Activated T-cell treated with anti-CD3 and anti-CD28 coated beads for 48 hours (primary cell): Measurements from ENCODE around the gene E2F4.

Source experiments
- DNase-seq: peaks from one replicate; pipeline ENCODE4 v3.0.0-alpha.2; 2020; ENCODE audit warnings: low read depth

Gene E2F4

DNA sequence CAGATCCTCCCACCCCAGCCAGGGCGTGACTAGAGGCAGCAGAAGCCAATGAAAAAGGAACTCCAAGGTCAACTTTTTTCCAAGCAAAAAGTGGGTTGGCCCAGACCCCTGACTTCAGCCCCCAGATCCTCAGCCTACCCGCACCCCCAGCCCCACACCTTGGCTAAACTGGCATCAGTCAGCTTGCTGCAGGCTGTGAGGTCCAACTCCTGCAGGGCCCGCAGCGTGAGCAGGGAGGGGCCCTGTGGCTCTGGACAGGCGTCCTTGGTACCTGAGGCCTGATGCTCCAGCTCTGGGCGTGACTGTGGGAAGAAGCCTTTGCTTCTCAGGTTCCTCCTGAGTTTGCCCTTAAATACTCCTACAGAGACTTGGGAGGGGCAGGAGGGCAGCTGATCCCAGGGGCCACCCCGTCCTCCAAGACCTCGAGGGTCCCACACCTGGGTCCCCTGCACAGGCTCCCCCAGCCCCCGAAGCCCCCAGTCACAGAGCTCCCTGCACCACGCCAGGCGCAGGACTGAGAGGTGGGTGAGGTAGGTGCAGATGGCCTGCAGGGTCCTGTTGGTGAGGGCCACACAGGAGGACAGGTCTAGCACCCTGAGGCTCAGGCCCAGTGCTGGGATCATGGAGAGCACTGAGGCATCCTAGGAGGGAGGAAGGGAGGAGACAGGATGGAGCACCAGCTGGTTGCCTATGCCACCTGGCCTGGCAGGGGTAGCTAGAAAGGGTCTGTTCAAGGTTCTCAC lies 16.4 kb downstream of the E2F4 start:
- no peak for DNase-seq

DNA sequence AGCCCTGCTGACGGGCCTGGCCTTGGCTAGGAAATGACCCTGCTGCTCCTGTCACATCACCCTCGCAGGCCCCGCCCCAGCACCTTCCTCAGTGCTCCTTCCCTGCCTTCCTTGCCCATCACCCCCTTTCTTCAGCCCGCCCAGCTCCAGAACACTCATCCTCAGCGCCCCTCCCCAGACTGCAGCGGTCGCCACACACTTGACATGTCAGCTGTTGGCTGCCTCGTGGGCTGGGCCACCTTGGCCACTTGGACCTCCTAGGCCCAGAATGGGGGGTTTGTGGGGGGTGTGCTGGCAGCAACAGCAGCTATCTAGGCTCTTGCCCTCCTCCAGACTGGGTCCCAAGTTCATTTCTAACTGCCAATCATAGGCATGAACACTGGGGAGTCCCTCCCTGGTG lies 17.6 kb downstream of the E2F4 start:
- DNase-seq = no peak

DNA sequence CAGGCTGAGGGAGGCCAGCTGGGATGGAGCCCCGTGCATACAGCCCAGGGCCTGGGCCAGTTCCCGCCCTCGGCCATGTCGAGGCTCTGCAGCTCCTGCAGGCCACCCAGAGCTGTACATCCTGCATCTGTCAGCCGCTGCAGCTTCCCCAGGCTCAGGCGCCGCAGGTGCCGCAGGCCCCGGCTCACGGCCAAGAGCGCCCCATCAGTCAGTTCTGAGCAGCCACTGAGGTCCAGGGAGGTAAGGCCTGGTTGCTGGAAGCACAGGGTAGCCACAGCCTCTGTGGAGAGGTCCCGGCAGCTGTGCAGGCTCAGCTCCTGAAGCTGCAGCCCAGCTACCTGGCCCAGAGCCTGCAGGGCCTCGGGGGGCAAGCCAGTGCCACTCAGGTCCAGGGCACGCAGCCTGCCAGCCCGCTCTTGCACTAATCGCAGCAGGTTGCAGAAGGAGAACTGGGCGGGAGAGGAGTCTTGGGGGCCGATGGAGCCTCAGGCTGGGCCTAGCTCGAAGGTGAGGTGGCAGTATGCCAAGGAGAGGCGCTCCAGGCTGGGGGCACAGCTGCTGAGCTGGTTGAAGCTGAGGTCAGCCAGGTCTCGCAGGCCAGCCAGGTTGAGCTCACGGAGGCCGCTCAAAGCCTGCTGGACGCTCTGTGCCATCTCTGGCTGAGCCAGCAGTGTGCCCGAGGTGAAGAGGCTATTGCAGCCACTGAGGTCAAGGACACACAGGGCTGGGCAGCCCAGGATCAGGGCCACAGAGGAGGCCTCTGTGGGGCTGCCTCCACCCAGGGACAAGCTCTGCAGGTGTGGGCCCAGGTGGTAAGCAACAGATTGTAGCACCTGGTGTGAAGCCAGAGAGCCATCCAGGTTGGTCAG lies 18.3 kb downstream of the E2F4 start:
- DNase-seq = no peak

DNA sequence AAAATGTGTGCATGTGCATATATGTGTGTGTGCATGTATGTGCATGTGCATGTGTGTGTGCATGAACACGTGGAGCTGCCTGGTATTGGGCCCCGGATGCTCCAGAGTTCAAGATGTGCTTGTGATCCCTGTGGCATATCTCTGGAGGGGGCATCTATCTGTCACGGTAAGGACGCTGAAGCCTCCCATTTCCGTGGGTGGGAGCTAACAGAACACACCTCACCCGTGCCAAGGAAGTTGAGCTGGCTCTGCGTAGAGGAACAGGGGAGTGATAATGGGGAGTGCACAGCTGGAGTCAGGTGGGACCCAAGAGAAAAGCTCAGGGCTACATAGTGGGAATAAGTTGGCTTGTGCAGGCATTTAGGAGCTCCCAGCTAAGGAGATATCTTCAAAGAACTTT lies 19.7 kb downstream of the E2F4 start:
- DNase-seq = no peak

DNA sequence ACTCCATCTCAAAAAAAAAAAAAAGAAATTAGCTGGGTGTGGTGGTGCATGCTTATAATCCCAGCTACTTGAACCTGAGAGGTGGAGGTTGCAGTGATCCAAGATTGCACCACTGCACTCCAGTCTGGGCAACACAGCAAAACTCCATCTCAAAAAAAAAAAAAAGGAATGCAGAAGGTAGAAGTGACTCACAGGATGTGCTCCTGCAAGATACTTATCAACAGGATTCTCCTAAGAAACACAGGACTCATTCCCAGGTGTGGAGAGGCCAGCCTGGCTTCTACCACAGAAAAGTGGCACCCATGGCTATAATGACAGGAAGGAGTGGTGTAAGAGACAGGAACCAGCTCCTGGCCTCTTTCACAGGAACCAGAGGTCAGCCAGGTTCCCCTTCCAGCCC lies 20.8 kb downstream of the E2F4 start:
- no peak for DNase-seq

DNA sequence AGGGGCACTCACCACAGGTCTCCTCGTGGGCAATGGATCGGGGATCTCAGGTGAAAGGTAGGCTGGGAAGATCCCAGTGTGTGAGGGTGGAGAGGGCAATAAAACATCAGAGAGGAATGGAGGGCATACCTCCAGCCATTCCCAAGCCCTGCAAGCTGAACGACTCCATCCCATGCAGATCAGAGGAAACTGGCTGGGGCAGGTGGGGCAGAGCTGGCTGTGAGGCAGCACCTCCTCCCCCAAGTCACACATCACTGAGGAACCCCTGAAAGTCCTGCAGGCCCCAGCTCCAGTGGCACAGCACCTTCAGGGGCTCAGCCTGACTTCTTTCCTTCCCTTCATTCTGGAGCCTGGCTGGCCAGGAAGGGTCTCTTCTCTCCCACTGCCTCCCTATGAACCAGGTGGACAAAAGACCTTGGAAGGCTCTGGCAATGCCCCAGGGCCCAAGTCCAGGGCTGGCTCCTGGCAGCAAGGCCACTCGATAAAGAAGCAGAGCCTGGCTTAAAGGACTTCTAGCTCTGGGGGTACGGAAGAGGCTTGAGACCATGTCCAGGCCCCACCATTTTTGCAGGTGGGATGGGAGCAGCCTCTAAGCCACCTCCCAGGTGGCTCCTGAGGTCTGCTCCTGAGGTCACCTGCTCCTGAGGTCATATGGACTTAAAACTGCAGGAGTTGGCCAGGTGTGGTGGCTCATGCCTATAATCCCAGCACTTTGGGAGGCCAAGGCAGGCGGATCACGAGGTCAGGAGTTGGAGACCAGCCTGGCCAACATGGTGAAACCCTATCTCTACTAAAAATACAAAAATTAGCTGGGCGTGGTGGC lies 21.5 kb downstream of the E2F4 start:
- no peak for DNase-seq

DNA sequence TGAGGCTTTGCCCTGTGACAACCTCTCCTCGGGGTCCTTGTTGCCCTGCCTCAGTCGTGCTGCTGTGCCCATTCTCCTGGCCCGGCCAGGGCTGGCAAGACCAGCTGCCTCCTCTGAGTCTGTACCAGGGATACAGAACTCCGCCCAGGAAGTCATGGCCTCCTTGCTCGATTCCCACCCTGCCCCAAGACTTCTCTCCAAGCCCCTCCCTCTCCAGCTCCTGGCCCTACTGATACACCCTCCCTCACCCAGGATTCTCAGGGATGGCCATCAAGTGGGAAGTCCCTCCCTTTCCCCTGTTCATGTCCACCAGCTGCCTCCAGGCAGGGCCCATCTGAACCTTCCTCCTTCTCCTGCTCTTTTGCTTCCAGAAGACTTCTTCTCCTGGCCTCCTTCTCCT lies 23.8 kb downstream of the E2F4 start:
- no peak for DNase-seq

DNA sequence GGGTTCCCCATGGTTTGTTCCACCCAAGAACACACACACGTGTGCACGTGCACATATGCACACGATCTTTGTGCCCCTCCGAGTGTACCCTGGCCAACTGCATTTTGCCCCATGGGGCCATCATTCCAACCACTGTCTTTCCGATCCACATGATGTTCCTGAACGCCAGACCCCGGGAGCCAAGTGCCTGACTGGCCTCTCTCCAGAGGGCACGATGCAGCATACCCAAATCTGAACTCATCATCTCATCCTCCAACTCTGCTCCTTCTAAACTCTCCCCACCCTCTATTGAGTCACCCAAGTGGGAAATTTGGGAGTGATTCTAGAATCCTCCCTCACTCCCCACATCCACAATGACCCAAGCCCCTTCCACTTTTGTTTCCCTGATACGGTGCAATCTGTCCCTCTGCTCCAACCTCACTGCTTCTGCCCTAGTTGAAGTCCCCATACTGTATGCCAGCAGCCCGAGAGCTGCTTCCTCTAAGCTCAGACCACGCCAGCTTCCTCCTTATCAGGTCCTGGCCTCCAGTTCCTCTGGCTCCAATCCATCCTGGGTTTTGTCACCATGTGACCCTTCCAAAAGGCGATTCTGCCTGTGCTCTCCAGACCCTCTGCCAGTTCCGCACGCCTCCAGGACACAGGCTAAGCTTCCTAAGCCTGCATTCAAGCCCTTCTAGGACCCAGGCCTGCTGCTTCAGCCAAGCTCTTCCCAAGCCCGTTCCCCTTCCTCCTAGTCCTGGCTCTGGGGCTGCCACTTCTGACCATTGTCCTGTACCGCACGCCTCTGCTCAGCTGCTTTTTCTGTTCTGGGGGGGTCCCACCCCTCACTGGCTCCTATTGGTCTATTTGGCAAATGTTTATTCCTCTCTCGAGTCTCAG lies 24.9 kb downstream of the E2F4 start:
- DNase-seq = no peak

DNA sequence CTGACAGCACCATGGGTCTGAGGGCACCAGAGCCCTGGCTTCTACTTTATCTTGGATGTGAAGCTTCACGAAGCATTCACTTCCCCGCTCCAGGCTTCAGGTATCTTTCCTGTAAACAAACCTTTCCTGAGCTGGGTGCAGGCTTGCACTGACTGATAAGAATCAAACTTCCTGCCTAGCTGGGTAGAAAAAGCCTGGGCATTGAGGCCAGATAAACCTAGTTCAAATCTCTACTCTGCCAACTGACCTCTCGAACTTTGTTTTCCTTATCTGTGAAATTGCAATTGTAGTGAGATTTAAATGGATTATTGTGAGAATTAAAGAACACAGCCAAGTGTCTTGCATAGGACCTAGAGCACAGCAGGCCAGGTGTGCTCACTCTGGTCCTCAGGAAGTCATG lies 32.0 kb downstream of the E2F4 start:
- DNase-seq = no peak

DNA sequence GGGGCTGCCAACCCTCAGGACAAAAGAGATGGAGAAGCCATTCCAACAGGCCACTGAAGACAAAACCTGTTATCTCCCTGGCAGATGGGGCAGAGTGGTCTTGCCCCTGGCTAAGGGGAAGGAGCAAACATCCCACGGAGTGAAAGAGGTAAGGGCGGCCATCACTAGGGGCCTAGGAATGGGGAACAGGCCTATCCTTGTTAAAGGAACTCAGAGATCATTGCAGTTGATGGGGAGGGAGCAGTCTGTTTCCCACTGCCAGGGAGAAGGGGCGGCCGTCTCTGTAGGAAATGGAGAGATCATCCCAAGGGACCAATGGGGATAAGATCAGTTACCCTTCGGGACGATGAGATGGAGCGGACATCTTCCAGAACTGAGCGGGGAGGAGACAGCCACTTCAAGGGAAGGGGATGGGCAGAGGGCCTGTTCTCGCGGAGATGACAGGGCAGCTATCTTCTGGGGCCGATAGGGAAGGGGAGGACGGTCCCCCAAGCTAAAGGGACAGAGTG lies 34.4 kb downstream of the E2F4 start:
- DNase-seq = no peak

DNA sequence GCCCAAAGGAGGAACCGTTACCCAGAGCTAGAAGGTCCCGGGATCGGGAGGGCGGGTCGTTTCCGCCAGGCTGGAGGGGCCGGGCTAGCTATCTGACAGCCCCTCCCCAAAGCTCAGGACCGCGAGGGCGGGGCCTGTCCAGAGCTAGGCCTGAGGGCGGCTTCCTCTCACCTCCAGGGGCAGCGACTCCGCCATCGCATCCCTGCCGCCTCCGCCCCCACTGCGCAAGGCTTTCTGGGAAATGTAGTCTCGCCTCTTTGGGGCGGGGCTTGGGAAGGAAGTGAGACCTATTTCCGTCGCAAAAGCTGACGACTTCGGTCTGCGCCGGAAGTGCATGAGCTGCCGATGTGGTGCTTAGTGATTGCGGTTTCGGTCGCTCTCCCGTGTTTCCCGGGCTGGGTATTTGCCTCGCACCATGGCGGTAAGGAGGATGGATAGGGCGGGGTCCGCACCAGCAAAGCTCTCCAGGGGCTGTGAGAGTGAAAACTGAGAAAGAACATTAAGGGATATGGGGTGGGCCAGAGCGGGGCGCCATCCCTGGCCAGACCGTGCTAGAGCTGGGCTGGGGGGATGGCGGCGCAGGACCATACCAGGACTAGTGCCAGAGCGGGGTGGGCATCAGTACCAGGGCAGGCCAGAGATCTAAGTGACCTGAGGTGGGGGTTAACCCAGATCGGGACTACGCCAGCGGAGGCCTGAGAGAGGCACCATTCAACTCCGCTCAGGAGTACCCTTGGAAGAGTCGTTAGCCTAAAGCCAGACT lies 35.0 kb downstream of the E2F4 start, which contains the start of gene TMEM208:
TSS of gene TMEM208 (plus strand) at position 327 of the 763 bp plus-strand sequence. CDS start at position 416, 89 bp downstream.
- DNase-seq = peak; percentile 98

DNA sequence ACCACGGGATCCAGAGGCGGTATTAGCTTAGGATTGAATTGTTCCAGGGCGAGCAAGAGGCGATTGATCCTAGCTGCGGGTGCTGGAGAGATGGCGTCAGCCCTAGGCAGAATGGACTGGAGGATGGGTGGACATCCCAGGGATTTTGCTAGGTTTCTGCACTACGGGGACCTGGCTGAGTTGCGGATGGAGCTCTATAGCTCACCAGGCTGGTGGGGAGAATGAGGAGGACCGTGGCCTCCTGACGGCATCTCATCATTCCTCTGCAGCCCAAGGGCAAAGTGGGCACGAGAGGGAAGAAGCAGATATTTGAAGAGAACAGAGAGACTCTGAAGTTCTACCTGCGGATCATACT lies 35.6 kb downstream of the E2F4 start:
- DNase-seq = no peak

DNA sequence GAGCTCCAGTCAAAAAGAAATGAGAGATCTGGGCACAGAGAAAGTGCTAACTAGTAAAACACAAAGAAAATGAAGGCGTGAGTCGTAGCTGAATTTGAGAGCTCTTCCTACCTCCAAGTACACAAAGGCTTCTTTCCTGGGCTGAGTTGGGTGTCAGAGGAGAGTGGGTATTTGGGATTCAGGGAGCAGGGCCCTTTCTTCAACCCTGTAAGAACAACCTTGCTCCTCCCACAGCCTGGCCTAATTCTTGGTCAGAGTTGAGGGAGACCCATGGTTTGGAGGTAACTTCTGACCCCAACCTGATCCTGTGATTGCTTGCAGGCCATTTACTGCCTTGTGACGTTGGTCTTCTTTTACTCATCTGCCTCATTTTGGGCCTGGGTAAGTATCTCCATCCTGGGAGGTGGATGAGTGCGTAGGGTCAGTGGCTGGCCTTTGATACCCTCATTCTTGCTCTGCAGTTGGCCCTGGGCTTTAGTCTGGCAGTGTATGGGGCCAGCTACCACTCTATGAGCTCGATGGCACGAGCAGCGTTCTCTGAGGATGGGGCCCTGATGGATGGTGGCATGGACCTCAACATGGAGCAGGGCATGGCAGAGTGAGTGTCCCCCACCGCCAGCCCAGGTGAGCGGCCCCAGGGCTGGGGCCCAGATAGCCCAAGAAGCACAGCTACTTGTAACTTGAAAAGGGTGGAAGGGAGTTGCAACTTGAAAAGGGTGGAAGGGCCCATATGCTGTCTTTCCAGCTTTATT lies 36.3 kb downstream of the E2F4 start:
- DNase-seq = no peak

DNA sequence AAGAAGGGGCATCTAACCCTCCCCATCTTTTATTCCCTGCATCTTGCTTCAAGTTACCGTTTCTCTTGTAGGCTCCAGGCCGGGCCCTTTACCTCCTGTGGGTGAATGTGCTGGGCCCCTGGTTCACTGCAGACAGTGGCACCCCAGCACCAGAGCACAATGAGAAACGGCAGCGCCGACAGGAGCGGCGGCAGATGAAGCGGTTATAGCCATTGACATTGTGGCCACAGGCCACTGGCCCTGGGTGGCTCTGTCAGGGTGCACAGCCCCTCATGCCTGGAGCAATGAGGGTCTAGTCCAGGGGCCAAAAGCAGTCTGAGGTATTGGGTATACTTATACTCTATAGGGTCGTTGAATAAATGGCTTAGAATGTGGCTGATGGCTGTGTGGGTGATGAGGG lies 37.0 kb downstream of the E2F4 start:
- DNase-seq = no peak

DNA sequence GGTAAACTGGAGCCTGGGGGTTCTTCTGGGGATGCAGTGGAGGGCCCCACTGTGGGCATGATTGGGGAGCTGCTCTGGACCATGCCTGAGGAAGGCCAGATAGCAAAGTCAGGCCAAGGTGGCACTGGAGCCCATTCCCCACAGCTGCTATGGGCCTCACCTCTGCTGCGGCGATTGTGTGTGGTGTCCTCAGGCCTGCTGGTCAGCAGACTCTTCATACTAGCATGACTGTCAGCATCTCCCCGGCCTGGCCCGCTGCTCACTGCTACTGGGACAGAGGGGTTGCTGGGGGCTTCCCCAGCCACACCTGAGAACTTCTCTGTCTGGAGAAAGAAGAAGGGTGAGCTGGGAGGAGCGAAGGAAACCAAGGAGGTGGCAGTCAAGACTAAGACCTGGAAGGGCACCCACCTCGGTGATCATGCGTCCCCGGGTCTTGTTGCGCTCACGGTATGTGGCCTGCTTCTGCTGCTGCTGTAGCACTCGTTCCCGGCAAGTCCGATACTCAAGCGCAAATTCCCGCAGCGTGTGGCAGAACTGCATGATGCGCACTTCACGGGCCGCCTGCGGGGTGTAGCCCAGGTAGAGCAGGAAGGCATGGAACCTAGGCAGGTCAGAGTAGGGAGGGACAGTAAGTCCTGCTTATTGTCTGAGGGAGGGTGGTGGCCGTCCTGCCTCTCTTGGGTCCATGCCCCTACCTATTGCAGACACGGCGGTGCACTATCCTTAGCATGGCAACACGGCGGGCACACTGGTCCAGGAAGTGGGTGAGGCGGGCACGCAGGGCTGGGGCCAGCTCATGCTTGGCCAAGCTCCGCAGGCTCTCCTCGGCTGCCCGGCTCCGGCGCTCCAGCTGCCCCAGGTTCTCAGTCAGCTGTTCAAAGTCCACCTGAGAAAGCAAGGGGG lies 38.2 kb downstream of the E2F4 start:
- no peak for DNase-seq

DNA sequence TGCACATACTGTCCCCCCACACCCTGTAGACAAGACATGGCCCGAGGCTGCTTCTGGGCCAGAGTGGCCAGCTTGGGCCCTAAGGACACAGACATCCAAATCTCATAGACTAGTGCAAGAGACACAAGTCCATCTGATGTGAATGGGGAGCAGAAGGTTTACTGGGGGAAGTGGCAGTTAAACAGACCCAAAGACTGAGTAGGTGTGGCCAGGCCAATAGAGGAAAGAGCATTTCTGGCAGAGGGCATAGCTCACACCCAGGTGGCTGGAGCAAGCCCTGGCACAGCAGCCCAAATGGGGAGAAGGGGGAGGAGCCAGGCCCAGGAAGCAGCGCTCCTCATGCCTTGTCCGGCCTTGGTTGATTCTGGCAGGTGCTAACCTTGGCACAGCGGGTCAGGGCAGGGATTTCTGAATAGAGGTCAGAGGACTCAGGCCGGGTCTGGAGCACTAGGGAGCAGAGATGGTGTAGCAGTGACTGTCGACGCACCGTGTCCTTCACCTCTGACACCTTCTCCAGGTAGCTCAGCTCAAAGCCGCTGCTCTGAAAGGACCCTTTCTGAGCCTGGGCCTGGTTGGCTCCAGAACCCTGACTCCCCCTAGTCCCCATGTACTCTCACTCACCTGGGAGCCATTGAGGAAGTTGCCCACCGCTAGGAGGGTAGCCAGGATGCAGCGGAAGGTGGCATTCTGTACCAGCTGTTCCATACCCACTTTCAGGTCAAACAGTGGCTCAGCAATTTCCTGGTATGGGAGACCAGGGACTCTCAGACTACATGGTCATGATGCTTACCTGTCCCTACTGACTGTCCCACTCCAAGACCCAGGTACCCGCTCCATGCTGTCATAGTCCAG lies 39.1 kb downstream of the E2F4 start:
- DNase-seq = no peak

DNA sequence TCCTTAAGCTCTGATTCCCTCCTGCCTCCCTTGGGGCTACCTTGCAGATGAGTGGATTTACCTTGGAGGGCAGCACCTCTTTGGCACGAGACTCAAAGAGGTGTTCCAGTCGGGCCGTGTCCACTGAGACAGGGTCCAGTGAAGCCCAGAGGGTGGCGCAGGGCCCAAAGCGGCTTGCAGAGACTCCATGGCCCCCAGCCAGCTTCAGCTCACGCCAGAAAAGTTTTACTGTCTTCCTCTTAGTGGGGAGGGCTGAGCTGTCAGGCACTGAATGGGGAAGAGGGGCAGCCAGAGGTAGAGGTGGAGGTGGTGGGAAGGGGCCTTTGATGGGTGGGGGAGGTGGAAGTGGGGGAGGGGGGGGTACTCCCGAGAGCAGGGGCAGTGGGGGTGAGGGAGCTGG lies 41.6 kb downstream of the E2F4 start:
- no peak for DNase-seq

DNA sequence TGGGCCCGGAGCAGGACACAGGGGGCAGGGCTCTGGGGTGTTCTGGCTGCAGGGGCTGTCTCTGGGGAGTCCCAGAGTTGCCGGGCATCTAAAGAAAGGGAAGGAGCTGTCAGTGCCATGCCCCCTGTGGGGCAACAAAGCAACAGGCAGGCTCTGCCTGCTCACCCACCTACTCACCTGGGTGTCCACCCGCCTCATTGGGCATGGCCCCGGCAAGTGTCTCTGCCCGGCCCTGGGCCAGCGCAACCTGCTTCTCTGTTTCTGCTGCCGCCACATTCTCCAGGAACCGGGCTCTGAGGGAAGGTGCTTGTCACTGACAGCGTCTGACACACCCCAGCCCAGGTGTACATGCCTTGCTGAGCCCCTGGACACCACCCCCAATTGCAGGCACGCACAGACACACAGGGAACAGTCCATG lies 42.2 kb downstream of the E2F4 start:
- no peak for DNase-seq
